Brain microvascular endothelial cell (primary cell): ENCODE data around the gene TMEM72.
A peak's percentile ranks its signal among the peaks of the same experiment; 100 is the strongest.

Experiments used
- DNase-seq: peaks from one replicate; pipeline ENCODE4 v3.0.0-alpha.2; 2020
- H3K27ac ChIP-seq: fragments of 250-450 bp; sonication (Bioruptor Pico); 2 replicates; pipeline ENCODE4 v1.5.1; 2020; ENCODE audit warnings: mild to moderate bottlenecking, moderate library complexity
- H3K27me3 ChIP-seq: fragments of 250-450 bp; sonication (Bioruptor Pico); replicated peaks from 2 replicates; pipeline ENCODE4 v1.5.1; 2020; ENCODE audit warnings: mild to moderate bottlenecking
- H3K36me3 ChIP-seq: fragments of 250-450 bp; sonication (Bioruptor Pico); replicated peaks from 2 replicates; pipeline ENCODE4 v1.5.1; 2020; ENCODE audit warnings: mild to moderate bottlenecking
- H3K4me3 ChIP-seq: 2 replicates; pipeline ENCODE4 v1.5.1; 2011; ENCODE audit warnings: low read depth, mild to moderate bottlenecking, control low read depth, low read length, moderate library complexity
- CTCF ChIP-seq: IDR thresholded peaks from 2 replicates; pipeline ENCODE4 v1.5.1; 2011; ENCODE audit warnings: low read depth, mild to moderate bottlenecking, moderate library complexity, low read length, control low read depth, inconsistent platforms; ENCODE audit errors: missing control alignments
- in situ Hi-C: cut with HindIII; loops from 2 replicates; pipeline ENCODE4 v1.10.0; 2017; ENCODE audit warnings: low sequenced_read_pairs, low pct_ligation_motif_present

The TMEM72 gene

GRCh38 chr10:44925224-44925623 lies 14.1 kb downstream of the TMEM72 start:
- no peaks in the 10 kb centered on the region for H3K27me3 ChIP-seq
- TF ChIP-seq CTCF, result peak; percentile 57
- no peak overlapping the region for H3K4me3 ChIP-seq
- DNase-seq, result peak; percentile 27
- in situ Hi-C loops, result no loop called here
- no peaks in the 10 kb centered on the region for H3K36me3 ChIP-seq
- H3K27ac ChIP-seq, result no peak overlapping the region

GRCh38 chr10:44925811-44926750 lies 14.9 kb downstream of the TMEM72 start:
- H3K27ac ChIP-seq, result no peak overlapping the region
- H3K36me3 ChIP-seq, result no peaks in the 10 kb centered on the region
- no peak overlapping the region for H3K4me3 ChIP-seq
- no peak for DNase-seq
- in situ Hi-C loops, result no loop called here
- no peak for TF ChIP-seq CTCF
- H3K27me3 ChIP-seq, result no peaks in the 10 kb centered on the region

- in situ Hi-C loops, result no loop called here
- no peak for DNase-seq
- H3K27ac ChIP-seq, result no peak overlapping the region
These were observed 15.7 kb downstream of the TMEM72 start for GRCh38 chr10:44926751-44927351.

GRCh38 chr10:44927352-44927751 lies 16.2 kb downstream of the TMEM72 start:
- TF ChIP-seq CTCF, result no peak
- Histone ChIP-seq H3K36me3 (no peaks in the 10 kb centered on the region), H3K4me3 (no peak overlapping the region), H3K27me3 (no peaks in the 10 kb centered on the region), H3K27ac (no peak overlapping the region)
- in situ Hi-C loops, result no loop called here
- DNase-seq, result no peak

More at GRCh38 chr10:44926751-44927351, 15.7 kb downstream of the TMEM72 start:
- no peak for TF ChIP-seq CTCF
- Histone ChIP-seq H3K36me3 (no peaks in the 10 kb centered on the region), H3K27me3 (no peaks in the 10 kb centered on the region), H3K4me3 (no peak overlapping the region)

GRCh38 chr10:44928462-44928861 lies 17.3 kb downstream of the TMEM72 start:
- no peak overlapping the region for H3K4me3 ChIP-seq
- H3K27ac ChIP-seq, result no peak overlapping the region
- no peak for DNase-seq
- TF ChIP-seq CTCF, result no peak
- no peaks in the 10 kb centered on the region for H3K36me3 ChIP-seq
- in situ Hi-C loops, result no loop called here
- H3K27me3 ChIP-seq, result no peaks in the 10 kb centered on the region
